Left renal pelvis (tissue), 4 donors: ENCODE data around the gene C1orf56. TPM values are rescaled to one million over a fixed set of nuclear protein-coding genes. Genes with fewer than 3 reads are reported as not detected.
"Not testable (repeated sequence)": the region's sequence is repeated elsewhere in the genome, so short reads cannot be mapped to it uniquely, and the experiment has no call there.

Experiments used
- DNase-seq, 4 donors: peaks; one replicate each; pipeline ENCODE4 v3.0.0-alpha.2; 2013; ENCODE audit warnings: low read depth in 4 of 4, low spot score in 3 of 4
- polyA plus RNA-seq, 4 donors: library from polyadenylated mRNA; unstranded; fragments of 120-200 nt; gene quantifications; one replicate each; pipeline ENCODE4 v1.2.1, GENCODE V29; 2013; ENCODE audit not compliant: insufficient read length in 4 of 4

C1orf56 gene
- polyA plus RNA-seq, 4 donors, result 10.3 to 15.1 (median 11.4) TPM

DNA sequence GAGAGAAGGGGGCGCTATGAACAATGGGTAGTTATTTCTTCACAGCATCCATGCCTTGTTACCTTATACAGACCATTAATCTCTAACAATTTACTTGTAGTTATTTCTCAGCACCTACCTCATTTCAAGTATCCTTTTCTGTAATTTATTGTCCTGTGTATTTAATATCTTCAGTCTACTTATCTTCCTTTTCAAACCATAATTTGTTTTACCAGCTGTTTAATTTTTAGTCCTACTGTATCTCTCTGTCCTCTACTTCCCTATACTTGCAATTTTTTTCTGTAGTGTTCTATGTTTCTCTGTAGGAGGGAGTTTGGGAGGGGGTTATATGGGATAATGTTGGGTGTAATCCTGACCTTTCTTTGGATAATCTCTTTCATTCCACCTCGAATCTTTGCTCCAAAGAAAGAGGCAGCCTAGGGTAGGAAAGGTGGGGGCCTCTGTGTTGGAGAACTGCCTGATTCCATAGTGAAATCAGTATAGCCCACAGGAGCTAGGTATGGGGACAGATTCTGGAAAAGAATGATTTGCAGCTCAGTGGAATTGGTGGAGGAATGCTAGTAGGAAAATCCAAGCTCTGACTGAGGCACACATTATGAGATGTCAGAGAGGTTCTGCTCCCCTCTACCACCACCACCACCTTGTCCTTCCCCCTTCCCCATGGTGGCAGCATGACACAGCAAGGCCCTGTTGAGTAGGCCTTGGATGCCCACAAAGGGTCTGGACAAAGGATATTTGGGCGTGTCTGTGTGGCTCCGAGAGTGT, 13.3 kb downstream of the C1orf56 start:
- no peak for DNase-seq

DNA sequence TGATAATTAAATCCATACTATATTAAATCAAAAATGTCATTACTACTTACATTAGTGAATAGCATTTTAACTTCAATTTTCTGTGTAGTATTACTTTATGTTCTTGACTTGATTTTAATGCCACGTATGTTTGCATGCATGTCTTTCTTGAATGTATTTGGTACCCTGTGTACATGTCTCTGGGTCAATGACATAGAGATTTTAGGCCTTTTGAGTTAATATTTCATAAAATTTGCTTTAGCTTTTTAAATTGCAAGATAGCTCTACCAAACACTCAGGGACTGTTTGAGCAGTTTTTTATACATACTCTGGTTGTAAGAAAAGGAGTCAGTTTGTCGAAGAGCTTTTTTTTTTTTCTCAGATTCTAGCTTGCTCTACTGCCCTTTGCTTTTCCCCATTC, 14.2 kb downstream of the C1orf56 start:
- DNase-seq, result no peak

DNA sequence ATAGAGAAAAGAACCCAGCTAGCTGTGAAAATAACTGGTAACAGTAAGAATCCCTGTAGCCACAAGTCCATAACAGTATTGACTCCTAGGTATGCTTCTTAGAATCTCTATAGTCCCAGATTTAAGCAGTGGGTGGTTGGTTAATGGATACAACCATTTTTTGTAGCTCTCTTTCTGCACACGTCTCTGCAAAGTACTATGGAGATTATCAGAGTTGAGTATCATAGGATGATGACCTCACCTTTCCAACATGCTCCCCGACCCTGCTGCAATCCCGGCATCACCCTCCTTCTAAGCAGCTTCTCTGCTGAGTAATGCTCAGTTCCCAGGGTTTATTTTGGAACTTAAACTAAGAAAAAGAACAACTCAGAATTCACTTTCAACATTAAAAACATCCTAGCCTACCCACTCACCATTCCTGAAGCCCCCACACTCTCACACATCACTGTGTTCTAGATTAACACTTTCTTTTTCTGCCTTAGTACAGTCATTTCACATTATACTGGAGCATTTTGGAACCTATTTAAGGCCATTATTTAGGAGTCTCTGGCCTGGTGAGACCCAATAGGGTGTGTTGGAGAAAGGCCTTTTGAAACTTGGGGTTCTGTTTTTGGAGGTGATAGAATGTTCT, 15.3 kb downstream of the C1orf56 start:
- no peak for DNase-seq

DNA sequence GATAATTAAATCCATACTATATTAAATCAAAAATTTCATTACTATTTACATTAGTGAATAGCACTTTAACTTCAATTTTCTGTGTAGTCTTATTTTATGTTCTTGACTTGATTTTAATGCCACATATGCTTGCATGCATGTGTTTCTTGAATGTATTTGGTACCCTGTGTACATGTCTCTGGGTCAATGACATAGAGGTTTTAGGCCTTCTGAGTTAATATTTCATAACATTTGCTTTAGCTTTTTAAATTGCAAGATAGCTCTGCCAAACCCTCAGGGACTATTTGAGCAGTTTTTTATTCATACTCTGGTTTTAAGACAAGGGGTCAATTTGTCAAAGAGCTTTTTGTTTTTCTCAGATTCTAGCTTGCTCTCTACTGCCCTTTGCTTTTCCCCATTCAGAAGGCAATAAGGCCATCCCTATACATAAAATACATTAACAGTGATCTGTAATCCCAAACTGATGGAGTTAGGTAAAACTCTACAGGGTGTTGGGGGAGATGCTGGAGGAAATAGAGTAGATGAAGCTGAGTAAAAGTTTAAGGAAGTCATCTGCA, 17.6 kb downstream of the C1orf56 start:
- no peak for DNase-seq

DNA sequence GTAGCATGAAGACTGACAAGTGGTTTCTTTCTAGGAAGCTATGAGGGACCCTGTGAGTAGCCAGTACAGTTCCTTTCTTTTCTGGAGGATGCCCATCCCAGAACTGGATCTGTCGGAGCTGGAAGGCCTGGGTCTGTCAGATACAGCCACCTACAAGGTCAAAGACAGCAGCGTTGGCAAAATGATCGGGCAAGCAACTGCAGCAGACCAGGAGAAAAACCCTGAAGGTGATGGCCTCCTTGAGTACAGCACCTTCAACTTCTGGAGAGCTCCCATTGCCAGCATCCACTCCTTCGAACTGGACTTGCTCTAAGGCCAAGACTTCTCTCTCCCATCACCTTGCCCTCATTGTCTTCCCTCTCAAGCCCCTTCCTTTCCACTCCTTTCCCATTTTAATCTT, 19.6 kb downstream of the C1orf56 start:
- no peak for DNase-seq

DNA sequence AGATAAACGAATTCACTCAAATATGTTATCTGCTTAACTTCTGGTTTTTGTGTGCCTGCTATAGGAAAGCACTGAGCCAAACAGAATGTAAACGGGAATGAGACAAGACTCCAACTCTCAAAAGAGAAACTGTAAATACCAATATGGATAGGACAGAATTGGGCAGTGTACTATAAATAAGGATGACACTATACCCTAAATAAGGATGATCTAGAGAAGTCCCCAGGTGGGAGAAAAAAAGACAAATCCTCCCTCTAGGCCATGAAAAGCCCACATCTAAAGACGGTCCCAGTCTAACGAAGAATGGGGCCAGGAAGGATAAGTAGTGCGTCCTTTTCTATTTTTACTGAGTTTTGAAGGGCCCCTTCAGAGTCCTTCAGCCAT, 21.5 kb downstream of the C1orf56 start:
- DNase-seq, result no peak

DNA sequence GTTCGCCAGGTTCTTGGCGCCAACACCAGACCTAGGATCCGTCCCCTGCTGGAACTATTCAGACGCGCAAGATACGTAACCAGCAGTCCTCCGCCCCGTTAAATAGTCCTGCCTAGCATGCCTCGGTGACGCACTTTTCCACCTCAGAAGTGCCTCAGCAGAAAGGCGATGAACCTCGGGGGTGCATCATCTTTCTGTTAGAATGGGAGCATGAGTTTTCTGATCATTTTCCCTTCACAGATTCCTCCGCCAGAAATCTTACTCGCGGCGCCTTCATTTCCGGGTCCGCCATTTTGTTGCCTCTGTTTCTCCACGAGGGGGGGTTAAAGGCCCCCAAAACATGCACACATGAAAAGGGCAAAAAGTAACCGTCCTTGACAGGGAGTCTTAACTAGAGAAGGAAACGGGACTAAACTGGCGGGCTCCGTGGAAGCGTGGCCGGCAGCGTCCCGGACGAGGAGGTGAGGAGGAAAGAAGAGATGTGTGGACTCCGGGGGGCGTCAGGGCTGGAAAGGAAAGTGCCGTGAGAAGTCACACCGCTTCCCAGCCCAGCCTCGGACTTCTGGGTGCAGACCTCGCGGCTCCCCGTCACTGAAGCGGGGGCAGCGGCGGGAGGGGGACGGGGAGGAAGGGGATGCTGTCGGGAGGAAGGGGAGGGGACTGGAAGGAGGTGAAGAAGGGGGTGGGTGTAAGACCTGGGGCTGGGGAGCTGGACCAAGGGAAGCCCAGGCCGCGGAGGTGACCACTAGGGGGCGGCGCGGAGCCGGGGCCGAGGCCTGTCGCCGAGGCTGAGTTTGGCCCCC, 23.1 kb downstream of the C1orf56 start, which contains the start of gene GABPB2:
TSS of gene GABPB2 (plus strand) at position 288 of the 803 bp plus-strand sequence. CDS start 17,429 bp downstream, outside the sequence.
- peak in 3 of 4 donors; percentile 88 to 93 (median 89) for DNase-seq

DNA sequence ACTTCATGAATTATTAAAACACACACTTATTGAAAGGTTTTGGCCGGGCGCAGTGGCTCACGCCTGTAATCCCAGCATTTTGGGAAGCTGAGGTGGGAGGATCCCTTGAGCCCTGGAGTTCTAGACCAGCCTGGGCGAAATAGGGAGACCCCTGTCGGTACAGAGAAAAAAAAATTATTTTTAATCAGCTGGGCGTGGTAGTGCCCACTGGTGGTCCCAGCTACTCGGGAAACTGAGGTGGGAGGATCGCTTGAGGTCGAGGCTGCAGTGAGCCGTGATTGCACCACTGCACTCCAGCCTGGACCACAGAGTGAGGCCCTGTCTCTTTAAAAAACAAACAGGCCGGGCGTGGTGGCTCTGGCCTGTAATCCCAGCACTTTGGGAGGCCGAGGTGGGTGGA, 24.7 kb downstream of the C1orf56 start:
- DNase-seq, result no peak

DNA sequence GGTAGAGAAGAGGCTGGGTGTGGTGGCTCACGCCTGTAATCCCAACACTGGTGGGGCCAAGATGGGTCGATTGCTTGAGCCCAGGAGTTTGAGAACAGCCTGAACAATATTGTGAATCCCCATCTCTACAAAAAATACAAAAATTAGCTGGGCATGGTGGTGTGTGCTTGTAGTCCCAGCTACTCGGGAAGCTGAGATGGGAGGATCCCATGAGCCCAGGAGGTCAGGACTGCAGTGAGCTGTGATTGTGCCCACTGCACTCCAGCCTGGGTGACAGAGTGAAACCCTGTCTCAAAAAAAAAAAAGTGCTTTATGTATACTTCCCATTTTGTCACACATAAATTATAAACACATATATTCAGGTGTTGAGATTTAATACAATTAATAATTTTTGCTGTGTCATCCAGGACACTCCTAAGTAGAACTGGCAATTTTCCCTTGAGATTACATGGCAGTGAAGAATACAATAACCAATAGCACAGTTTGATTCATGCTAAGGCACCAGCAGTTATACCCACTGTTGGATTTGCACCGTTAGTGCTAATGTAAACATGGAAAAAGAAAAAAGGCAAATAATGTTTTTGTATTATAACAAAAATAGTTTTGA, 38.5 kb downstream of the C1orf56 start:
- DNase-seq, result no peak

DNA sequence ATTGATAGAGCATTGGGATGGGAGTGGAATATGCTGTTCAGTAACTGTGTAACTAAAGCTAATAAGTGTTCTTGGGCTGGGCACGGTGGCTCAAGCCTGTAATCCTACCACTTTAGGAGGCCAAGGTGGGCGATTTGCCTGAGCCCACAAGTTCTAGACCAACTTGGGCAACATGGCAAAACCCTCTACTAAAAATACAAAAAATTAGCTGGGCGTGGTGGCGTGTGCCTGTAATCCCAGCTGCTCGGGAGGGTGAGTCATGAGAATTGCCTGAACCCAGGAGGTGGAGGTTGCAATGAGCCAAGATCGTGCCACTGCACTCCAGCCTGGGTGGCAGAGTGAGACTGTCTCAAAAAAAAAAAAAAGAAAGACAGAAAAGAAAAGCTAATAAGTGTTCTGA, 49.9 kb downstream of the C1orf56 start:
- not testable (repeated sequence) for DNase-seq

DNA sequence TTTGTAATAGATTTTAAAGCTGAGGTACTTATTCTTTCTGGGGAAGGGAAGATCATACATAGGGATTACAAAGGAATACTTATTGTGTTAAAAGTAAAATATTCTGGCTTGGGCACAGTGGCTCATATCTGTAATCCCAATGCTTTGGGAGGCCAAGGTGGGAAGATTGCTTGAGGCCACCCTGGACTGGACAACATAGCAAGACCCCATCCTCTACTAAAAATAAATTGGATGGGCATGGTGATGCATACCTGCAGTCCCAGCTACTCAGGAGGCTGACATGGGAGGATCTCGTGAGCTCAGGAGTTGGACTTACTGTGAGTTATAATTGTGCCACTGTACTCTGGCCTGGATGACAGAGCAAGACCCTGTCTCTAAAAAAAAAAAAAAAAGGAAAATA, 50.6 kb downstream of the C1orf56 start:
- DNase-seq, result no peak

Other genes starting within 250 kb of the C1orf56 start
- gene CTSK, start 239.5 kb upstream of the C1orf56 start, polyA plus RNA-seq, result 100 to 1,000 TPM in 1 of 4 donors, 10 to 100 TPM in 3; 19.8 to 107 (median 35.3) TPM
- gene ARNT, start 171.2 kb upstream of the C1orf56 start, polyA plus RNA-seq, result 10 to 100 TPM; 57.0 to 62.8 (median 58.3) TPM
- gene CTXND2, start 160.6 kb upstream of the C1orf56 start, polyA plus RNA-seq, result not detected
- gene SETDB1, start 121.4 kb upstream of the C1orf56 start, polyA plus RNA-seq, result 10 to 100 TPM; 62.7 to 88.8 (median 81.9) TPM
- gene CERS2, start 72.9 kb upstream of the C1orf56 start, polyA plus RNA-seq, result 100 to 1,000 TPM; 206 to 297 (median 284) TPM
- gene ANXA9, start 65.5 kb upstream of the C1orf56 start, polyA plus RNA-seq, result 10 to 100 TPM; 10.7 to 21.5 (median 13.6) TPM
- gene MINDY1, start 40.8 kb upstream of the C1orf56 start, polyA plus RNA-seq, result 10 to 100 TPM; 35.7 to 54.4 (median 39.1) TPM
- 10 to 100 TPM; 41.4 to 47.8 (median 46.1) TPM for gene PRUNE1, start 39.3 kb upstream of the C1orf56 start, polyA plus RNA-seq
- gene BNIPL, start 11.2 kb upstream of the C1orf56 start, polyA plus RNA-seq, result 1 to 10 TPM in 3 of 4 donors, under 1 TPM in 1; 0.72 to 5.6 (median 2.6) TPM
- gene CDC42SE1, start 11.9 kb downstream of the C1orf56 start, polyA plus RNA-seq, result 10 to 100 TPM; 56.4 to 83.9 (median 74.6) TPM
- gene MLLT11, start 12.6 kb downstream of the C1orf56 start, polyA plus RNA-seq, result 10 to 100 TPM; 21.9 to 27.4 (median 24.8) TPM
- 10 to 100 TPM; 10.4 to 14.1 (median 11.8) TPM for gene GABPB2, start 23.0 kb downstream of the C1orf56 start, polyA plus RNA-seq
- gene SEMA6C, start 98.9 kb downstream of the C1orf56 start, polyA plus RNA-seq, result 10 to 100 TPM; 18.8 to 33.9 (median 29.7) TPM
- gene TNFAIP8L2, start 108.9 kb downstream of the C1orf56 start, polyA plus RNA-seq, result 1 to 10 TPM in 3 of 4 donors, under 1 TPM in 1; 0.96 to 2.9 (median 1.8) TPM
- 10 to 100 TPM; 17.3 to 18.6 (median 17.7) TPM for gene LYSMD1, start 118.2 kb downstream of the C1orf56 start, polyA plus RNA-seq
- 10 to 100 TPM; 35.2 to 46.8 (median 39.9) TPM for gene SCNM1, start 118.4 kb downstream of the C1orf56 start, polyA plus RNA-seq
- 1 to 10 TPM in 3 of 4 donors, under 1 TPM in 1; 0.46 to 2.3 (median 1.7) TPM for gene TMOD4, start 128.2 kb downstream of the C1orf56 start, polyA plus RNA-seq
- 10 to 100 TPM; 55.5 to 76.1 (median 69.9) TPM for gene VPS72, start 142.4 kb downstream of the C1orf56 start, polyA plus RNA-seq
- 10 to 100 TPM; 57.6 to 70.2 (median 64.0) TPM for gene PIP5K1A, start 150.8 kb downstream of the C1orf56 start, polyA plus RNA-seq
- gene PSMD4, start 207.0 kb downstream of the C1orf56 start, polyA plus RNA-seq, result 100 to 1,000 TPM; 107 to 174 (median 153) TPM
- 10 to 100 TPM; 13.6 to 26.6 (median 21.5) TPM for gene ZNF687, start 234.5 kb downstream of the C1orf56 start, polyA plus RNA-seq